ENCODE results near the gene RNF138. TPM values are rescaled to one million over a fixed set of nuclear protein-coding genes. Genes with fewer than 3 reads are reported as not detected.
"Not testable (repeated sequence)": the region's sequence is repeated elsewhere in the genome, so short reads cannot be mapped to it uniquely, and the experiment has no call there.

RNF138 gene
- total RNA-seq, 4 donors from 2014 or later = 11.1 to 21.7 (median 15.4) TPM

DNA sequence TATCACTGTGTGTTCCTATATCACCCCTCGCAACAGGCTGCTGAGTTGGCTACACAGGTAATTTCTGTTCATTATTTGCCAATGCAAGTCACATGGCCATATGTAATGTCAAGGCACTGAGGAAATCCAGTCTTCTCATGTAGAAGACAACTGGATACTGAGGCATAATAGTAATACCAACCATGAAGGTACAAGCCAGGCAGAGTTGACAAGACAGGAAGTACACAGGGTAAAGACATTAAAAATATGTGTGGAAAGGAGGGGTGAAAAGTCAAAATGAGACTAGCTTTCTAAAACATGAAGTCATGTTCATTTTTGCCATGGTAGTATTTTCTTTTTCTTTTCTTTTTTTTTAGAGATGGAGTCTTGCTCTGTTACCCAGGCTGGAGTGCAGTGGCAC is 17.5 kb upstream of the RNF138 start:
- Histone ChIP-seq H3K9me3 (no peaks in the 10 kb centered on the region), H3K27me3 (no peaks in the 10 kb centered on the region), H3K4me1 (no peaks in the 10 kb centered on the region), H3K36me3 (no peaks in the 10 kb centered on the region), H3K4me3 (no peak overlapping the region), H3K27ac (no peak overlapping the region)
- TF ChIP-seq, protein P1, sequence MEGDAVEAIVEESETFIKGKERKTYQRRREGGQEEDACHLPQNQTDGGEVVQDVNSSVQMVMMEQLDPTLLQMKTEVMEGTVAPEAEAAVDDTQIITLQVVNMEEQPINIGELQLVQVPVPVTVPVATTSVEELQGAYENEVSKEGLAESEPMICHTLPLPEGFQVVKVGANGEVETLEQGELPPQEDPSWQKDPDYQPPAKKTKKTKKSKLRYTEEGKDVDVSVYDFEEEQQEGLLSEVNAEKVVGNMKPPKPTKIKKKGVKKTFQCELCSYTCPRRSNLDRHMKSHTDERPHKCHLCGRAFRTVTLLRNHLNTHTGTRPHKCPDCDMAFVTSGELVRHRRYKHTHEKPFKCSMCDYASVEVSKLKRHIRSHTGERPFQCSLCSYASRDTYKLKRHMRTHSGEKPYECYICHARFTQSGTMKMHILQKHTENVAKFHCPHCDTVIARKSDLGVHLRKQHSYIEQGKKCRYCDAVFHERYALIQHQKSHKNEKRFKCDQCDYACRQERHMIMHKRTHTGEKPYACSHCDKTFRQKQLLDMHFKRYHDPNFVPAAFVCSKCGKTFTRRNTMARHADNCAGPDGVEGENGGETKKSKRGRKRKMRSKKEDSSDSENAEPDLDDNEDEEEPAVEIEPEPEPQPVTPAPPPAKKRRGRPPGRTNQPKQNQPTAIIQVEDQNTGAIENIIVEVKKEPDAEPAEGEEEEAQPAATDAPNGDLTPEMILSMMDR (IDR thresholded peaks at IDR 0.05) = no peak
- no peak for TF ChIP-seq POLR2A (IDR thresholded peaks at IDR 0.05)
- DNase-seq = no peak

DNA sequence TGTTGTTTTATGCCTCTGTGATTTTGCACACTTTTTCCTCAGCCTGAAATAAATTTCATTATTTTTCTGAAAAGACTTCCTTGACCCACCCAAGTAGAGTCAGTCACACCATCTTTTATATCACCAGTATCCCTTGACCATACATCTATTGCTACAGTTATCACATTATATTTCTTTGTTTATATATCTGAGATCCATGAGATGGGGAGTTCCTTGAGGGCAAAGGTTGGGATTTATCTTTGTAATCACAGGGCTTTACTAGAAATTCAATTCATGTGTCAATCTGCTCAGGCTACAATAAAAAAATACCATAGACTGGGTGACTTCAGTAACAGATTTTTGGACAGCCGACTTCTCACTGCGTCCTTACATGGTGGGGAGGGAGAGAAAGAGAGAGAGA is 12.8 kb upstream of the RNF138 start:
- Histone ChIP-seq H3K36me3 (no peaks in the 10 kb centered on the region), H3K27ac (no peak overlapping the region), H3K27me3 (no peaks in the 10 kb centered on the region), H3K9me3 (no peaks in the 10 kb centered on the region), H3K4me1 (no peaks in the 10 kb centered on the region), H3K4me3 (no peak overlapping the region)
- TF ChIP-seq, protein P1 (IDR thresholded peaks at IDR 0.05) = no peak
- no peak for TF ChIP-seq POLR2A (IDR thresholded peaks at IDR 0.05)
- no peak for DNase-seq

DNA sequence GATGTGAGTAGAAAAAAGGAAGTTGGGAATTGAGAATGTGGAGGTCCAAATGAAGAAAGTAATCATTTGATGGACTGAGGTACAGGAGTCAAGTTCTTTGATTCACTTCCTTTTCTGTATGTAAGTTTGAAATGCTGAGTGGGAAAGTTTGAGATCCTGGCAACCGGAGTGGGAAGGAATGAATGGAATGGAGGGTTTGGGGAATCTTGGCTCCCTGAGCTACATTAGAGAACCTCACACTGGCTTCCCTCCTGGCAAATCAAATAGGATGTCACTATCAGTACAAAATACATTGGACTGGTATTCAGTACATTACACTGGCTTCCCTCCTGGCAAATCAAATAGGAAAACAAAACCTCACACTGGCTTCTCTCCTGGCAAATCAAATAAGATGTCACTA is 9.8 kb upstream of the RNF138 start:
- no peak for DNase-seq
- no peak overlapping the region for H3K27ac ChIP-seq
- no peak overlapping the region for H3K4me3 ChIP-seq
- H3K27me3 ChIP-seq = no peaks in the 10 kb centered on the region
- peaks cover 0 to 17% (median 6%) of the 10 kb centered on the region in 4 donors for H3K4me1 ChIP-seq
- H3K9me3 ChIP-seq = no peaks in the 10 kb centered on the region
- no peaks in the 10 kb centered on the region for H3K36me3 ChIP-seq
- TF ChIP-seq POLR2A (IDR thresholded peaks at IDR 0.05) = no peak
- TF ChIP-seq, protein P1 (IDR thresholded peaks at IDR 0.05) = no peak

DNA sequence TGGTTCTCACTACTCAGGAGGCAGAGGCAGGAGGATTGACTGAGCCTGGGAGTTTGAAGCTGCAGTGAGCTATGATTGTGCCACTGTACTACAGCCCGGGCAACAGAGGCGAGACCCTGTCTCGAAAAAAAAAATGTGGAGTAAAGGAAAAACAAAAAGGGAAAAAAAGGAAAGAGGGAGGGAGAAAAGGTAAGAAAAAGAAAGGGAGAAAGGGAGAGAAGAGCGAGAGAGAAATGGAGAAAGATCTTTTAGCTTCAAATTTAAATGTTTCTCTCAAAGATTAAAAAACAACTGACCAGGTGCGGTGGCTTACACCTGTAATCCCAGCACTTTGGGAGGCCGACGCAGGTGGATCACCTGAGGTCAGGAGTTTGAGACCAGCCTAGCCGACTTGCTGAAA is 7.9 kb upstream of the RNF138 start:
- no peaks in the 10 kb centered on the region for H3K36me3 ChIP-seq
- no peak for TF ChIP-seq POLR2A (IDR thresholded peaks at IDR 0.05)
- TF ChIP-seq, protein P1 (IDR thresholded peaks at IDR 0.05) = no peak
- no peaks in the 10 kb centered on the region for H3K27me3 ChIP-seq
- no peak overlapping the region for H3K4me3 ChIP-seq
- no peak overlapping the region for H3K27ac ChIP-seq
- no peaks in the 10 kb centered on the region for H3K9me3 ChIP-seq
- no peak for DNase-seq
- H3K4me1 ChIP-seq = peaks cover 0 to 17% (median 6%) of the 10 kb centered on the region in 4 donors

DNA sequence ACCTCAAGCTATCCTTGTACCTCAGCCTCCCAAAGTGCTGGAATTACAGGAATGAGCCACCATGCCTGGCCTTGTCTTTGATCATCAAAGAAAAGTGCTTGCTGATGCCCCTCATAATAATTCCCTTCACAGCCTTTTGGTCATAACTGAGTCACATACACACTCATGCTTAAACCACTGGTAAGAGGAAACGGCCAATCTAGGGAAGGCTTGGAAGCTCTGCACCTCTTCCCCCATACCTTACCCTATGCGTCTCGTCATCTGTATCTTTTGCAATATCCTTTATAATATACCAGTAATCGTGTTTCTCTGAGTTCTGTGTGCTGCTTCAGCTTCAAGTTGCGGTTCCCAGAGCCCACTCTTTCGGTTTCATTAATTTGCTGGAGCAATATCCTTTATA is 4.8 kb upstream of the RNF138 start:
- Histone ChIP-seq H3K27me3 (no peaks in the 10 kb centered on the region), H3K36me3 (no peaks in the 10 kb centered on the region), H3K4me3 (no peak overlapping the region), H3K27ac (no peak overlapping the region), H3K9me3 (no peaks in the 10 kb centered on the region), H3K4me1 (peaks cover 0 to 23% (median 8%) of the 10 kb centered on the region in 4 donors)
- TF ChIP-seq, protein P1 (IDR thresholded peaks at IDR 0.05) = no peak
- no peak for TF ChIP-seq POLR2A (IDR thresholded peaks at IDR 0.05)
- DNase-seq = no peak

DNA sequence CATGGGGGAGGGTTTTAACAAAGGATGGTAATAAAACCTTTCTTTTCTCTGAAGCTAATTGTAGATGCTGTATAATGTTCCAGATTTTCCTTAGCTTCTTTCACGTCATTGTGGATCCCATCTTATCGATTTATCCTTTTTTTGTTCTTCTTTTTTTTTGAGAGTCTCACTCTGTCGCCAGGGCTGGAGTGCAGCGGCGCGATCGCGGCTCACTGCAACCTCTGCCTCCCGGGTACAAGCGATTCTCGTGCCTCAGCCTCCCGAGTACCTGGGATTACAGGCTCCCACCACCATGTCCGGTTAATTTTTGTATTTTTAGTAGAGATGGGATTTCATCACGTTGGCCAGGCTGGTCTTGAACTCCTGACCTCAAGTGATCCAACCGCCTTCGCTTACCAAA is 843 bp upstream of the RNF138 start:
- Histone ChIP-seq H3K4me1 (peaks cover 0 to 24% (median 9%) of the 10 kb centered on the region in 4 donors), H3K27ac (peak overlapping the region in 2 of 4 donors; percentile 97 to 100)
- H3K4me3 ChIP-seq, DNase-seq, H3K9me3 ChIP-seq, H3K36me3 ChIP-seq, H3K27me3 ChIP-seq: not testable (repeated sequence)
